HTR-8/SVneo (cell line): ENCODE results near the gene MUTYH.
A peak's percentile ranks its signal among the peaks of the same experiment; 100 is the strongest.

Experiments
- DNase-seq: peaks from one replicate; pipeline ENCODE4 v3.0.0; 2011; ENCODE audit warnings: low spot score, mixed read lengths; ENCODE audit not compliant: insufficient read length
- FAIRE-seq: peaks from 2 replicates; lab custom pipeline; 2011; peaks lifted over from hg19 to GRCh38; lab: Jason Lieb, UNC

Gene MUTYH

DNA sequence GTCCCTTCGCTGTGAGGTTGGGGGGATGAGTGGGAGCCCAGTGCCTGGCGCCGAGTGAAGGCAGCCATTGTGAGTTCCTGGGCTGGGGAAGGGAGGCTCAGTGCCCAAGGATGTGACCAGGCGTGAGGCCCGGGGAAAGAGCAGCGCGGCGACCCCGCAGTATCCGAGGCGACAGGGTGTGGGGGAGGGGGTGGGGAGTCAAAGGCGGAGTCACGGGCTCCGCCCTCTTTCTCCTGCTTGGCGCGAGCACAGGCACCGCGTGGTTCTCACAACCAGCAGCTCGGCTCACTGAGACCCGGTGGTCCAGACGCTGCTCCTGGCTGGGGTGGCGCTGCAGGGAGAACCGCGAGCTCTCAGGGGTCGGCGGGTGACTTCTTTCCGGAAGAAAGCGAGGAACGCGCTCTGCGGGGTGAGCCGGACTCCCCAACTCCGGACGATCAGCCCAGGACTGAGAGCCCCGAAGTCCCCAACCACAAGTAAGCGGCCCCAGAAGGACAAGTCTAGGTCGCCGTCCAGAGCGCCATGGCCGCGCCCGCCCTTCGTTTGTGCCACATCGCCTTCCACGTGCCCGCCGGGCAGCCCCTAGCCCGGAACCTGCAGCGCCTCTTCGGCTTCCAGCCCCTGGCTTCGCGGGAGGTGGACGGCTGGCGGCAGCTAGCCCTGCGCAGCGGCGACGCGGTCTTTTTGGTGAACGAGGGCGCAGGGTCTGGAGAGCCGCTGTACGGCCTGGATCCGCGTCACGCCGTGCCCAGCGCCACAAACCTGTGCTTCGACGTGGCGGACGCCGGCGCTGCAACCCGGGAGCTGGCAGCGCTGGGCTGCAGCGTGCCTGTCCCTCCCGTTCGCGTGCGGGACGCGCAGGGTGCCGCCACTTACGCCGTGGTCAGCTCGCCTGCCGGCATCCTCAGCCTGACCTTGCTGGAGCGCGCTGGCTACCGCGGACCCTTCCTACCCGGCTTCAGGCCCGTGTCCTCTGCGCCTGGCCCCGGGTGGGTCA is 13.3 kb downstream of the MUTYH start, which contains the start of gene HPDL:
Gene HPDL, plus strand, starts transcription at position 269 of the 997 bp plus-strand sequence. Its CDS starts 254 bp downstream, at position 523.
- no peak for DNase-seq
- FAIRE-seq: no peak

DNA sequence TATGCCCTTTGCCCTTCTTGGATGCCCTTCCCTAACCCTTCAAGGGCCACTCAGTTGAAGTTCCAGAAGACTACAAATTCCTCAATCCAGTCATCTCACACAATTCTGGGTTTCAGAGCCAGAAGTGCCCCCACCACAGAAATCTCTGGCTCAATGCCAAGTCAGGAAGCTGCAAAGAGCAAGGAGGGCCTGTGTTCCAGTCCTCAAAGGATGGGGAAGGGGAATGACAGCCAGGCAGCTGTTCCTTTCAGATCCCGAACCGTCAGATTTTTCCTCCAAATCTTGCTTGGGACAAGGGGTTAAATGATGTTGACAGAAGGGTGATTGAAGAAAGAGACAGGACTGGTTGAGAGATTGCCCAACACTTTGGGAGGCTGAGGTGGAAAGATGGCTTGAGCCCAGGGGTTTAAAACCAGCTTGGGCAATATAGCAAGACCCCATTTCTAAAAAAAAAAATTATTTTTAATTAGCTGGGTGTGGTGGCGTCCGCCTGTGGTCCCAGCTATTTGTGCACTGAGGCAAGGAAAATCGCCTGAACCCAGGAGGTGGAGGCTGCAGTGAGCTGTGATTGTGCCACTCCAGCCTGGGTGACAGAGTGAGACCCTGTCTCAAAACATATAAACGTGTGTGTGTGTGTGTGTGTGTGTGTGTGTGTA is 14.3 kb downstream of the MUTYH start:
- FAIRE-seq (no peak), DNase-seq (no peak)

DNA sequence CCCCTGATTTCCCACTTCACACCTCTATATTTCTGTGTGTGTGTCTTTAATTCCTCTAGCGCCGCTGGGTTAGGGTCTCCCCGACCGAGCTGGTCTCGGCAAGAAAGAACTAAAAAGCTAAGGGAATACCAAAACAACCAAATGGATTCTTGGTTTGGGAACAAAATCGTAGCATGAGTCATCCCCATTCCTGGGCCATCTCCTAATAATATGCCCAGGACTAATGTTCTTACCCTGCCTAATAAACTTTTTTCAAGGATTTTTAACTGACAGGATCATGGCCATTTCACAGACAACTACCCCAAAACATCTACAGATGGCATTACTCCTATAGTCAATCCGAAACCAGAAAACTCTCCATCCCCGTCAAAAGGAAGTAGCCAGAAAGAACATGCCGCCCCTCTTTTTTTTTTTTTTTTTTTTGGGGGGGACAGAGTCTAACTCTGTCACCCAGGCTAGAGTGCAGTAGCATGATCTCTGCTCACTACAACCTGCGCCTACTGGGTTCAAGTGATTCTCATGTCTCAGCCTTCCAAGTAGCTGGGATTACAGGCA is 17.7 kb downstream of the MUTYH start:
- DNase-seq (no peak), FAIRE-seq (no peak)

DNA sequence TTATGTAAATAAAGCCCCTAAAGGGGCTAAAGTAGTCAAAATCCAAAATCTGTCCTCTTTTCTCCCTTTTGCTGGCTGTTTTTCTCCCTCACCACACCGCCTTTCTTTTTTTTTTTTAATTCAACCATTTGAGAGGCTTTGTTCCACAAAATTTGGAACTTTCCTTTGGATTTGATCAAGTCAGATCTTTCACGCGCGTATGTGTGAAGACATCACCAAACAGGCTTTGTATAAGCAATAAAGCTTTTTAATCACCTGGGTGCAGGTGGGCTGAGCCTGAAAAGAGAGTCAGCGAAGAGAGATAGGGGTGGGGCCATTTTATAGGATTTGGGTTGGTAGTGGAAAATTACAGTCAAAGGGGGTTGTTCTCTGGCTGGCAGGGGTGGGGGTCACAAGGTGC is 18.8 kb downstream of the MUTYH start:
- no peak for DNase-seq
- FAIRE-seq: no peak

DNA sequence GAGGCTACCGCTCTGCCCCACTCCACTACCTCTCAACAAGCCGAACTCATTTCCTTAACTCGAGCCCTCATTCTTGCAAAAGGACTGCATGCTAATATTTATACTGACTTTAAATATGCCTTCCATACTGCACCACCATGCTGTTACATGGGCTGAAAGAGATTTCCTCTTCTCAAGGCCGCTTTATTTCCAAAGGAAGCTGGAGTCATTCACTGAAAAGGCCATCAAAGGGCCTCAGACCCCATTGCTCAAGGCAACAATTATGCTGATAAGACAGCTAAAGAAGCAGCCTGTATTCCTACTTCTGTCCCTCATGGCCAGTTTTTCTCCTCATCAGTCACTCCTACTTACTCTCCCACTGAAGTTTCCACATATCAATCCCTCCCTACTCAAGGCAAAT is 20.5 kb downstream of the MUTYH start:
- DNase-seq (no peak), FAIRE-seq (no peak)

DNA sequence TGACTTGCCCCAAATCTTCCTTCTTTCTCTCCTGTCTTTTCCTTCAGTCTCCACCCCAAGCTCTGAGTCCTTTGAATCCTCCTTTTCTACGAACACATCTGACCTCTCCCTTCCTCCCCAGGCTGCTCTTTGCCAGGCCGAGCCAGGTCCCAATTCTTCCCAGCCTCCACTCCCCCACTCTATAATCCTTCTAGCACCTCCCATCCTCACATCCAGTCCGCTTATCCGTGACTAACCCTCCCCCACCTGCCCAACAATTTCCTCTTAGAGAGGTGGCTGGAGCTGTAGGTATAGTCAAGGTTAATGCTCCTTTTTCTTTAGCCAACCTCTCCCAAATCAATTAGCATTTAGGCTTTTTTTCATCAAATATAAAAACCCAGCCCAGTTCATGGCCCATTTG is 23.1 kb downstream of the MUTYH start:
- DNase-seq (no peak), FAIRE-seq (no peak)

DNA sequence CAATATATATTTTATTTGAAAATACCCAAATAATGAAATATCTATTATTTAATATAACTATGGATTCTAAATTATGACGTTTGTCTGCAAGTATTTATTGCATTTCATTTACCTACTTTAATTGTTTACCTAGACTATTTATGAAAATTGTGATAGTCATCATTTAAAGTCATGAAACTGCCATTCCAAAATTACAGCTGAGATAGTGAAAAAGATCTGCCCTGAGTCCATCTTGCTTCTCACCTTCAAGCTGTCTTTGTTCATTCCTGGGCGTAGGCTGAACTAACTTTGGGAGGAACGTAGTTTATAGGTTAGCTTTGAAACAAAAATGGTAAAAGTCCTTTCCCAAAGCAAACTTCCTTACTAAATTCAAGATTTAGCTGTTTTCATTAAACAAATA is 26.0 kb downstream of the MUTYH start:
- no peak for FAIRE-seq
- DNase-seq: no peak

DNA sequence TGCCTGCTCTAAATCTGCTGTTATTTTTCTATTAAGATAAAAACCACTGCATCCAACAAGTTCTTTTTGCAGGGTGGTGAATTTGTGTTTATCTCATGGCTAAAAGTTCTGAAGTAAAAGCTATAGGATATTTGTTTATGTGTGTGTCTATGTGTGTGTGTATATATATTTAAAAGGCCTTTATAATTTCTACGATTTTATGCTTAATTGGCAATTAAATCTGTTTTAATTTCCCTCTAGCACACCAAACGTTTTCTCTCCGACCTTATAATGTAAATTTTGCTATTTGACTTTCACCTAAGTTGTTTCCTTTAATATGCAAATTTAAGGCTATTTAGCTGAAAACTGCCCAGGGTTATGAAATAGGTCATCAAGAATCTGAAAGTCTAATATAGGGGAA is 33.3 kb downstream of the MUTYH start:
- DNase-seq: no peak
- FAIRE-seq: no peak

DNA sequence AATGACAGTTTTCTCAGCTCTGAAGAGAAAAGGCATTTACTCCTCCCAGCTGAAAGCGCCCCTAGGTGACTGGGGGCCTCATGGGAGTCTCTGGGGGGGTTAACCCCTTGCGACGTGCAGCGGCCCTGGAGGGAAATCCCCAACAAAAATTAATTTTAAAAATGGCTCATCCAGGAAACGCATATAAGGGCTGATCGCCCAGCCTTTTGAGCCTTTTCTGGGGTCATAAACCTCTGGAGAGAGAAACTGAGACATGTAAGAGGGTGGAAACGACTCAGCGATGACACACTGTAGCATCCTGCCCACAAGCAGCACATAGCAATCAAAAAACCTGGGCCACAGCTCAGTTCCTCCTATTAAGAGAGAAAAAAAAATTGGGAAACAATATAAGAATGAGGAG is 33.9 kb downstream of the MUTYH start:
- DNase-seq: no peak
- no peak for FAIRE-seq

DNA sequence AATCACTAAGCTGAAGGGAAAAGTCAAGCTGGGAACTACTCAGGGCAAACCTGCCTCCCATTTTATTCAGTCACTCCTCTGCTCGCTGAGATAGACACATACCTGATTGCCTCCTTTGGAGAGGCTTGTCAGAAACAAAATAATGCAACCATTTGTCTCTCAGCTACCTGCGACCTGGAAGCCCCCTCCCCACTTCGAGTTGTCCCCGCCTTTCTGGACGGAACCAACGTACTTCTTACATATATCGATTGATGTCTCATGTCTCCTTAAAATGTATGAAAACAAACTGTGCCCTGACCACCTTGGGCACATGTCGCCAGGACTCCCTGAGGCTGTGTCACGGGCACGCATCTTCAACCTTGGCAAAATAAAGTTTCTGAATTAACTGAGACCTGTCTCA is 35.0 kb downstream of the MUTYH start:
- no peak for DNase-seq
- no peak for FAIRE-seq

DNA sequence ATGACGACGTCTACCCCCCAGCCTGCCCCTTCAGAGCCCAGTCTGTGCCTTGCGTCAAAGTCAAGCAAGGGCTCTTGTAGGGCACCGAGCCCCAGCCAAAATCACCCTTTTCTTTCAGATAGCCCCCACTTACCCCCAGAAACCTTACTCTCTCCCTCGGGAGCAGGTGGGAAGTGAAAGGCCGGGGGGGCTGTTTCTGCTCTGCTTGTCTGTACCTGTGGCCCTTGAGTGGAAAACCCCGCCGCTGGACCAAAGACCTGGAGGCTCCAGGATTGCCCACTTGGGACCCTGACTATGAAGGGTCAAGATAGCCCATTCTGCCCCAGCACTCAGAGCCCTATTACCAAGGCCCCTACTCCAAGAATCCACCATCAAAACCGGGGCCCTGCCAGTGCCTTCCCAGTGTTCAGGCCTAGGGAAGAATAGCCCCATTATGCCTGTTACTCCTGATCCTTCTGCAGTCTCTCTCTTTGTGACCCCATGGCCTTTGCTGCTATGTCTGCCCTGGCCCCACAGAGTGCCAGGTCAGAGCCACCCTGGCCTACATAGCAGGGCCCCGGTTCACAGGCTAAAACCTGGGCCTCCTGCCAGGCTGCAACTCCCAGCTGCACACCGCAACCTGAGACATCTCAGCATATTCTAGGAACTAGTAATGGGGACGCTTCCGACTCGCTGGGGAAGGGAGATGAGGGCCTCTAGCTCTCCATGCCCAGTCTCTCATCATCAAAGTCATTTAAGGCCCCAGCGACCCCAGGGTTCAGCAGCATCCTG is 35.7 kb downstream of the MUTYH start:
- no peak for FAIRE-seq
- no peak for DNase-seq

DNA sequence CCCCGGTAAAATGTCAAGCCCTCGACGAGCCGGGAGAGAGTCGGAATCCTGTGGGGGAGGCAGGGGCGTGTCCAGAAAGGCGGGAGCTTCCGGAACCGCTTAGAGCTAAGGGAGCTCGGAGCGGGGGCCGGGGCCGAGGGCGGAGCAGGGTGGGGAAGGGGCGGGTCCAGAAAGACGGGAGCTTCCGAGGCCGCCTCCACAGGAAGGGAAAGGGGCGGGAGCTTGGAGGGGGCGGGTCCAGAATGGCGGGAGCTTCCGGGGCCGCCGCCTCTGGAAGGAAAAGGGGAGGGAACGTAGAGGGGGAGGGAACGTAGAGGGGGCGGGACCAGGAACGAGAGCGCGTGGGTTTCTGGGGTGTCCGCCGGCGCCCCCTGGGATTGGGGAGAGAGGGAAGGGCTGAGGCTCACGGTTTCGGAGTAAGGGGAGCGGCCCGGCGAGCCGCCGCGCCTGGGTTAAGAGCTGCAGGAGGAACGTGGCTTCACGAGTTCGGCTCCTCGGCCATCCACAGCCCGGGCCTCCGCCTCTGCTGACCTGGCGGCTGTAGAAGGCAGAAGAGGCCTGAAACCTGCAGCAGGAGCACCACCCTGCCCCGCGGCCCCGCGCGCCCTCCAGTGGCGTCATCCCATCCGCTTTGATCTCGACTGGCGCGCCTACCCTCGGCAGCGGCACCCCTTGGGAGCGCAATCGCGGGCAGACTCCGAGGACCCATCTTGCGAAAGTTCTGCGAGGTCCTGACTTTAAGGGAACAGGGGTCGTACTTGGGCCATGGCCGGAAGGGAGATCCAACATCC is 36.5 kb downstream of the MUTYH start:
- FAIRE-seq (no peak), DNase-seq (peak; percentile 91)

DNA sequence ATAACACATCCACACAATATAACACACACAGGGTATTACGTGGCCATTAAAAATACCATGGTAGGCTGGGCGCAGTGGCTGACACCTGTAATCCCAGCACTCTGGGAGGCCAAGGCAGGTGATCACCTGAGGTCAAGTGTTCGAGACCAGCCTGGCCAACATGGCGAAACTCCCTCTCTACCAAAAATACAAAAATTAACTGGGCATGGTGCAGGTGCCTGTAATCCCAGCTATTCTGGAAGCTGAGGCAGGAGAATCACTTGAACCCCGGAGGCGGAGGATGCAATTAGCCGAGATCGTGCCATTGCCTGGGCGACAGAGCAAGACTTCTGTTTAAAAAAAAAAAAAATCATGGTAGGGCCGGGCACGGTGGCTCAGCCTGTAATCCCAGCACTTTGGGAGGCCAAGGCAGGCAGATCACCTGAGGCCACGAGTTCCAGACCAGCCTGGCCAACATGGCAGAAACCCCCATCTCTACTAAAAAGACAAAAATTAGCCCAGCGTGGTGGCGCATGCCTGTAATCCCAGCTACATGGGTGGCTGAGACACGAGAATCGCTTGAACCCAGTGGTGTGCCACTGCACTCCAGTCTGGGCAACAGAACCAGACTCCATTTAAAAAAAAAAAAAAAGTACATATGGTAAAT is 37.6 kb downstream of the MUTYH start:
- DNase-seq (no peak), FAIRE-seq (no peak)

DNA sequence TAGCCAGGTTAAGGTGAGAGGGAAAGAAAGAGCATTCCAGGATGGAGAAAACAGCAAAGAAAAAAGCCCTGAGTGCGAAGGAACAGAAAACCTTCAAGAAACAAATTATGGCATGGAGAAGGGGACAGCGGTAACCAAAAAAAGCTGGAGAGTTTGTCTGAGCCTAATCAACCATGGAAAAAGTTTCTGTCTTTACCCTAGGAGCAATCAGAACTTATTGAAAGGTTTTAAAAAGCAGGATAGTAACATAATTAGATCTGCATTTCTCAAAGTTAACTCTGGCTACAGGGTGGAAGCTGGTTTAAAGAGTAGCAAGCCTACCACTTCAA is 39.6 kb downstream of the MUTYH start:
- FAIRE-seq (no peak), DNase-seq (no peak)

DNA sequence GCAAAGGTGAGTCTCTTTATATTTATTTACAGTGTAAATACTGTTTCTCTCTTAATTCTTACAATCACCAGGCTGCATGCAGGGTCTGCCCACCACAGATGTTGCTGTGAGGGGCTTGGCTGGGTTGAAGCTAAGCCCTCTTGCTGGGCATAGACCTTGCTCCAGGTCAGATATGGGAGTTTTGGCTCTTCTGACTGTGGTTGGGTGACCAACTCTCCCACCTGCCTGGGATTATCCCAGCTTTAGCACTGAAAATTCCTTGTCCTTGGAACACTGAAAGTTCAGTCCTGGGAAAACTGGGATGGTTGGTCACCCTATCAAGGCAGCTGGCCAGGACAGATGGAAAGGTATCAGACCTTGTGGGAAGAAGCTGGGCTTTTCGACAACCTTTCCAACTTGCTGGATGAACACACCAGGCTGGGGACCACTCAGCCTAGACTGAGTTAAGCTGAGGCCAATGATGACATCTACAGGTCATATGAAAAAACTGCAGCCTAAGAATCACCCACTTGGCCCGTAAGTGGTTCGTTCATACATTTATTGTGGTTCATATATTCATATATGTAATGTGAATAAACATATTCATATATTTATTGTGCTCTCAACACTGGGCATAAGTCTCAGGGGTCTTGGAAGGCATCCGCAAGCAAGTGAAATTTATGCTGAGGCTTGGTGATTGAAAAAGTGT is 40.1 kb downstream of the MUTYH start:
- FAIRE-seq (no peak), DNase-seq (peak; percentile 61)

DNA sequence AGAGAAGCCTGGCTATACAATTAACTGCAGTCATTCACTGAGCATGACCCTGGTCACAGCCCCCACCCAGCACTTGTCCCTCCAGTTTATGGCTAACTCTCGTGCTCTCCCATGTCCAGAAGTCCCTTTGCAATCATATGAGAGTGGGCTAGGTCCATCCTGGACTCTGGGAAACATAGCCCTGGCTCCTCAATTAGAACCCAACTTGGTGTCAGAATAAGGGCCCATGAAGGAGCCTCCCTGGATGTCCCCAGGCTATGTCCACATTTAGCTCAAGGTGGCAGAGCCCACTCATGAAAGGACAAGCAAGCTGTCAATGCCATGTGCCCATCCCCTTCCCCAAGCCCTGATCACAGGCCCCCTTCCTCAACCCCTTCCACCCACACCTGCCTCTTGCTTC is 40.9 kb downstream of the MUTYH start:
- FAIRE-seq (no peak), DNase-seq (no peak)

DNA sequence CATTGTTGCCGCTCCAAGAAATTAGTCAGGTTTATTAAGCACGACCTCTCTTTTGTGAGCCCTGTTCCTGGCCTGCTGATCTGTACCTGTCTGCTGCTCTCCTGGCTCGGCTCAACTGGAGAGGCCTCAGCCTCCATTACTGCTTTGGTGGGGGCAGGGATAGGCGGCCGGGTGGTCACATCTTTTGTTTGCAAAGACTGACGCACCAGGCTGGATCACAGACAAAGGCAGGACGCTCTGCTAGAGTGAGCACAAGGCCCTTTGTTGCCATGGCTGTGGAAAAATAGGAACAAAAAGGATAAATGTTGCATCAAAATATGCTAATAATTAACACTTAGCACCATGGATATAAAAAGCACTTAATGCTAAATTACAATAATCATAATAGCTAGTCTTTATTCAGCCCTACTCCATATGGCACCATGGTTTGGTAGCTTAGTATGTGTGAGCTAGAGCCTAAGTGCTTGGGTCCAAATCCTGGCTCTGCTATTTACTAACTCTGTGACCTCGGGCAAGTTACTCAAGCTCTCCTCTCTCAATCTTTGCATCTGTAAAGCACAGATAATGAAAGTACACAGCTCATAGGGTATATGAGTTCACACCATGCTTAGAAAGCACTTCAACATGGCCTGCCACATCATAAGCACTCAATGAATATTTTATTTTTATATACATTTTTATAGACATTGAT is 42.4 kb downstream of the MUTYH start:
- no peak for FAIRE-seq

DNA sequence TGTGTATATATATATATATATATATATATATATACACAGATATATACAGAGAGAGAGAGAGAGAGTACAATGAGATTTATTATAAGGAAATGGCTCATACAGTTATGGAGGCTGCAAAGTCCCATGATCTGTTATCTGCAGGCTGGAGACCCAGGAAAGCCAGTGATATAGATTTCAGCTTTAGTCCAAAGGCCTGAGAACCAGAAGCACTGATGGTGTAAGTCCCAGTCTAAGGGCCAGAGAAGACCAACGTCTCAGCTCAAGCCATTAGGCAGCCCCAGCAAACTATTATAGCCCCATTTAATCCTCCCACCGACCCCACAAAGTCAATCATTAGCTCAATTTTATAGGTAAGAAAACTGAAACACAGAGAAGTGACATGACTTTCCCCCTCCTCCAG is 48.5 kb downstream of the MUTYH start:
- FAIRE-seq: no peak
- no peak for DNase-seq

More for the DNA sequence above, 42.4 kb downstream of the MUTYH start:
- DNase-seq: no peak
